ENCODE data around the gene DNAH6.

Gene DNAH6

GRCh38 chr2:84687498-84688149 is 171.3 kb downstream of the DNAH6 start:
- Histone ChIP-seq H3K4me3 (ENCODE audit: low read length) (no peak overlapping the region), H3K4me1 (ENCODE audit: control insufficient read depth, insufficient read depth, low read length) (no peaks in the 10 kb centered on the region), H3K36me3 (ENCODE audit: control insufficient read depth, insufficient read depth, low read length) (no peaks in the 10 kb centered on the region), H3K27ac (ENCODE audit: low read length) (no peak overlapping the region), H3K27me3 (ENCODE audit: control insufficient read depth, insufficient read depth, low read length) (no peaks in the 10 kb centered on the region), H3K9me3 (ENCODE audit: control insufficient read depth, insufficient read depth, low read length) (no peaks in the 10 kb centered on the region)
- DNase-seq (ENCODE audit: low read depth, low spot score): no peak
- no CpG with 5 or more reads among the region's 10 CpGs for WGBS (ENCODE audit: insufficient coverage, insufficient read length)

GRCh38 chr2:84690225-84690624 is 173.9 kb downstream of the DNAH6 start:
- Histone ChIP-seq H3K27me3 (ENCODE audit: control insufficient read depth, insufficient read depth, low read length) (no peaks in the 10 kb centered on the region), H3K9me3 (ENCODE audit: control insufficient read depth, insufficient read depth, low read length) (no peaks in the 10 kb centered on the region), H3K36me3 (ENCODE audit: control insufficient read depth, insufficient read depth, low read length) (no peaks in the 10 kb centered on the region), H3K4me3 (ENCODE audit: low read length) (no peak overlapping the region), H3K4me1 (ENCODE audit: control insufficient read depth, insufficient read depth, low read length) (no peaks in the 10 kb centered on the region), H3K27ac (ENCODE audit: low read length) (no peak overlapping the region)
- no CpG with 5 or more reads among the region's 3 CpGs for whole genome bisulfite sequencing (ENCODE audit: insufficient coverage, insufficient read length)
- DNase-seq (ENCODE audit: low read depth, low spot score): no peak

GRCh38 chr2:84694088-84694622 is 177.9 kb downstream of the DNAH6 start:
- no peaks in the 10 kb centered on the region for H3K27me3 ChIP-seq (ENCODE audit: control insufficient read depth, insufficient read depth, low read length)
- no peaks in the 10 kb centered on the region for H3K9me3 ChIP-seq (ENCODE audit: control insufficient read depth, insufficient read depth, low read length)
- H3K36me3 ChIP-seq (ENCODE audit: control insufficient read depth, insufficient read depth, low read length): no peaks in the 10 kb centered on the region
- no peaks in the 10 kb centered on the region for H3K4me1 ChIP-seq (ENCODE audit: control insufficient read depth, insufficient read depth, low read length)
- no peak overlapping the region for H3K4me3 ChIP-seq (ENCODE audit: low read length)
- no peak for DNase-seq (ENCODE audit: low read depth, low spot score)
- H3K27ac ChIP-seq (ENCODE audit: low read length): no peak overlapping the region
- WGBS (ENCODE audit: insufficient coverage, insufficient read length): no CpG with 5 or more reads among the region's 6 CpGs

- no peak overlapping the region for H3K4me3 ChIP-seq (ENCODE audit: low read length)
- no peaks in the 10 kb centered on the region for H3K27me3 ChIP-seq (ENCODE audit: control insufficient read depth, insufficient read depth, low read length)
- peaks cover 1% of the 10 kb centered on the region; the same call in 1 of the 2 replicates for H3K9me3 ChIP-seq (ENCODE audit: control insufficient read depth, insufficient read depth, low read length)
- no peaks in the 10 kb centered on the region for H3K36me3 ChIP-seq (ENCODE audit: control insufficient read depth, insufficient read depth, low read length)
- WGBS (ENCODE audit: insufficient coverage, insufficient read length): no CpG with 5 or more reads among the region's 2 CpGs
- no peaks in the 10 kb centered on the region for H3K4me1 ChIP-seq (ENCODE audit: control insufficient read depth, insufficient read depth, low read length)
- no peak overlapping the region for H3K27ac ChIP-seq (ENCODE audit: low read length)
- DNase-seq (ENCODE audit: low read depth, low spot score): no peak
These were observed 181.6 kb downstream of the DNAH6 start for GRCh38 chr2:84697895-84698294.

- no peak for DNase-seq (ENCODE audit: low read depth, low spot score)
- H3K27me3 ChIP-seq (ENCODE audit: control insufficient read depth, insufficient read depth, low read length): no peaks in the 10 kb centered on the region
- H3K9me3 ChIP-seq (ENCODE audit: control insufficient read depth, insufficient read depth, low read length): peaks cover 1% of the 10 kb centered on the region; the same call in 1 of the 2 replicates
- H3K36me3 ChIP-seq (ENCODE audit: control insufficient read depth, insufficient read depth, low read length): no peaks in the 10 kb centered on the region
- WGBS (ENCODE audit: insufficient coverage, insufficient read length): no CpG with 5 or more reads among the region's 3 CpGs
- no peak overlapping the region for H3K4me3 ChIP-seq (ENCODE audit: low read length)
- H3K4me1 ChIP-seq (ENCODE audit: control insufficient read depth, insufficient read depth, low read length): no peaks in the 10 kb centered on the region
- H3K27ac ChIP-seq (ENCODE audit: low read length): no peak overlapping the region
These were observed 183.7 kb downstream of the DNAH6 start for GRCh38 chr2:84700006-84700405.

GRCh38 chr2:84701880-84702279 is 185.6 kb downstream of the DNAH6 start:
- H3K36me3 ChIP-seq (ENCODE audit: control insufficient read depth, insufficient read depth, low read length): no peaks in the 10 kb centered on the region
- H3K4me1 ChIP-seq (ENCODE audit: control insufficient read depth, insufficient read depth, low read length): no peaks in the 10 kb centered on the region
- peaks cover 1% of the 10 kb centered on the region; the same call in 1 of the 2 replicates for H3K9me3 ChIP-seq (ENCODE audit: control insufficient read depth, insufficient read depth, low read length)
- H3K27ac ChIP-seq (ENCODE audit: low read length): no peak overlapping the region
- H3K4me3 ChIP-seq (ENCODE audit: low read length): no peak overlapping the region
- WGBS (ENCODE audit: insufficient coverage, insufficient read length): no CpG with 5 or more reads among the region's 1 CpG
- no peak for DNase-seq (ENCODE audit: low read depth, low spot score)
- no peaks in the 10 kb centered on the region for H3K27me3 ChIP-seq (ENCODE audit: control insufficient read depth, insufficient read depth, low read length)

- H3K27ac ChIP-seq (ENCODE audit: low read length): no peak overlapping the region
- H3K27me3 ChIP-seq (ENCODE audit: control insufficient read depth, insufficient read depth, low read length): no peaks in the 10 kb centered on the region
- H3K36me3 ChIP-seq (ENCODE audit: control insufficient read depth, insufficient read depth, low read length): no peaks in the 10 kb centered on the region
- H3K4me3 ChIP-seq (ENCODE audit: low read length): no peak overlapping the region
- no CpG with 5 or more reads among the region's 3 CpGs for WGBS (ENCODE audit: insufficient coverage, insufficient read length)
- H3K4me1 ChIP-seq (ENCODE audit: control insufficient read depth, insufficient read depth, low read length): no peaks in the 10 kb centered on the region
- DNase-seq (ENCODE audit: low read depth, low spot score): no peak
- peaks cover 1% of the 10 kb centered on the region; the same call in 1 of the 2 replicates for H3K9me3 ChIP-seq (ENCODE audit: control insufficient read depth, insufficient read depth, low read length)
These were observed 186.6 kb downstream of the DNAH6 start for GRCh38 chr2:84702941-84703340.

- Histone ChIP-seq H3K36me3 (ENCODE audit: control insufficient read depth, insufficient read depth, low read length) (no peaks in the 10 kb centered on the region), H3K4me3 (ENCODE audit: low read length) (no peak overlapping the region), H3K27ac (ENCODE audit: low read length) (no peak overlapping the region), H3K4me1 (ENCODE audit: control insufficient read depth, insufficient read depth, low read length) (no peaks in the 10 kb centered on the region), H3K27me3 (ENCODE audit: control insufficient read depth, insufficient read depth, low read length) (no peaks in the 10 kb centered on the region), H3K9me3 (ENCODE audit: control insufficient read depth, insufficient read depth, low read length) (peaks cover 1% of the 10 kb centered on the region; the same call in 1 of the 2 replicates)
- no peak for DNase-seq (ENCODE audit: low read depth, low spot score)
- WGBS (ENCODE audit: insufficient coverage, insufficient read length): no CpG with 5 or more reads among the region's 2 CpGs
These were observed 187.5 kb downstream of the DNAH6 start for GRCh38 chr2:84703831-84704230.

- Histone ChIP-seq H3K4me3 (ENCODE audit: low read length) (no peak overlapping the region), H3K9me3 (ENCODE audit: control insufficient read depth, insufficient read depth, low read length) (peaks cover 1% of the 10 kb centered on the region; the same call in 1 of the 2 replicates), H3K27ac (ENCODE audit: low read length) (no peak overlapping the region), H3K27me3 (ENCODE audit: control insufficient read depth, insufficient read depth, low read length) (no peaks in the 10 kb centered on the region), H3K36me3 (ENCODE audit: control insufficient read depth, insufficient read depth, low read length) (no peaks in the 10 kb centered on the region), H3K4me1 (ENCODE audit: control insufficient read depth, insufficient read depth, low read length) (no peaks in the 10 kb centered on the region)
- DNase-seq (ENCODE audit: low read depth, low spot score): no peak
- no CpG with 5 or more reads among the region's 6 CpGs for WGBS (ENCODE audit: insufficient coverage, insufficient read length)
These were observed 188.4 kb downstream of the DNAH6 start for GRCh38 chr2:84704505-84705244.

- no peak for DNase-seq (ENCODE audit: low read depth, low spot score)
These were observed 189.6 kb downstream of the DNAH6 start for GRCh38 chr2:84705858-84706257.

More at GRCh38 chr2:84705858-84706257, 189.6 kb downstream of the DNAH6 start:
- Histone ChIP-seq H3K27me3 (ENCODE audit: control insufficient read depth, insufficient read depth, low read length) (no peaks in the 10 kb centered on the region), H3K4me1 (ENCODE audit: control insufficient read depth, insufficient read depth, low read length) (no peaks in the 10 kb centered on the region), H3K9me3 (ENCODE audit: control insufficient read depth, insufficient read depth, low read length) (peaks cover 1% of the 10 kb centered on the region; the same call in 1 of the 2 replicates), H3K4me3 (ENCODE audit: low read length) (no peak overlapping the region), H3K27ac (ENCODE audit: low read length) (no peak overlapping the region), H3K36me3 (ENCODE audit: control insufficient read depth, insufficient read depth, low read length) (no peaks in the 10 kb centered on the region)
- no CpG with 5 or more reads among the region's 2 CpGs for WGBS (ENCODE audit: insufficient coverage, insufficient read length)

All from iPS DF 6.9 (cell line).